ENCODE results near the gene MRPL46.
"Not testable (repeated sequence)": the region's sequence is repeated elsewhere in the genome, so short reads cannot be mapped to it uniquely, and the experiment has no call there.

MRPL46 gene

DNA sequence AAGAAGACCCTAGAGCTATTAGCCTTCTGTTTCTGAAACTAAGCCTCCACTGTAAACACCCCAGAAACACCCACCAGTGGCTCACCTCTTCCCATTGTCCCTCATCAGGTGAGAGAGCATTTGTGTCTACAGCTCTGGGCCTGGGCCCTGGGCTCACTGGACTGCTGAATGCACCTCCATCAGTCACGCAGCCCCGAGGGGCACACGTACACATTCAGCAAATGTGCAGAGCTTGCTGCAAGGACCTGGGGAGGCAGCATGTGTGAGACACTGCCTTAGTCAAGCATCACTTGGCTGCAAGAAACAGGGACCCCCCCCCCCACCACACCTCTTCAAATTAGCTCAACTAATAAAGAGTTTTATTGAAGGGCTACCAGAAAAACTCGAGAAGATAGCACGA is 29.0 kb downstream of the MRPL46 start:
- no peak for DNase-seq

DNA sequence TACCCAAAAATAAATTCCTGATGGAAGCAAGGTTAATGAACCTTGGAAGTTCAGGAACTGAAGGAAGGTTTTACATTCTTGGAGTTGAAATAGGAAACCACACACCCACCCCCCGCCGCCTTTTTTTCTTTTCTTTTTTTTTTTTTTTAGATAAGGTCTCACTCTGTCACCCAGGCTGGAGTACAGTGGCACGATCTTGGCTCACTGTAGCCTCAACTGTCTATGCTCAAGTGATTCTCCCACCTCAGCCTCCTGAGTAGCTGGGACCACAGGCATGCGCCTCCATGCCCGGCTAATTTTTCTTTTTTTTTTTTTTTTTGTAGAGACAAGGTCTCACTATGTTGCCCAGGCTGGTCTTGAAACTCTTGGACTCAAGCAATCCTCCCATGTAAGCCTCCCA is 33.1 kb downstream of the MRPL46 start:
- not testable (repeated sequence) for DNase-seq

DNA sequence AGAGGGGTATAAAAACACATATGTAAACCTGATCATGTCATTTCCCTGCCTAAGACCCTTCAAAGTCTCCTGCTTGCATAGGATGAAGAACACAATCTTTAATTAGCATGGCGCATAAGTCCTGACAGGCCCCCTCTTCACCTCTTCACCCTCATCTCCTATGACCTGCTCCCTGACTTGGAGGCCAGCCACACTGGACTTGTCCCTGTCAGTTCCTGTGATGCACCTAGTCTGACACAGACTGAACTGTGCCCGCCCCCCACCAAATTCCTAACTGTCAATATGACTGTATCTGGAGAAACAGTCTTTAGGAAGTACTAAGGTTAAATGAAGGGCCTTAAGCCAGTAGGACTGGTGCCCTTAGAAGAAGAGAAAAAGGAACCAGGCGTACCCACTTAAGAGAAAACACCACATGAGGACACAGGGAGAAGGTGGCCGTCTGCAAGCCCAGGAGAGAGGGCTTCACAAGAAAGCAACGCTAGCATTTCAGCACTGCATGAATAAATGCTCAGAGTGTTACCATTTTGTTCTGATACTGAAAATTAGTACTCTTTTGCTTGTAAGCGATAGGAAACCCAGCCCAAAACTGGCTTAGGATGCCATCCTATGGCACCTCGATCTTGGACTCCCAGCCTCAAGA is 34.0 kb downstream of the MRPL46 start:
- DNase-seq, result no peak

DNA sequence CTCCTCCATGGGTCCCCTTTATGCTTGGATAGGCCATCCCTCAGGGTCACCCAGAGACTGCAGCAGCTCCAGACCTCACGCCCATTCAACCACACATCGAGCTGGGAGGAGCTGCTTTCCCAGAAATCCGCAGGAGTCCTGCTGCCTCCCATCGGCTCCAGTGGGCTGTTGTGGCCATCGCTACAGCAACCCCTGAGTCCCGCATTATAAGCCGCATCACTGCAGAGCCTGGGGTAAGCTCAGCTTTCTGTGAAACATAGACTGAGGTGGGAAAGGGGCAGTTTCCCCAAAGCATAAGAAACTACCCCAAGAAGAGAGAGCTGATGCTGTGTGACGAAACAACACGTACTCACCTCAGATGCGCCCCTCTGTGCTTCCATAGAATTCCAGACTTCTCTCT is 35.7 kb downstream of the MRPL46 start:
- no peak for DNase-seq

DNA sequence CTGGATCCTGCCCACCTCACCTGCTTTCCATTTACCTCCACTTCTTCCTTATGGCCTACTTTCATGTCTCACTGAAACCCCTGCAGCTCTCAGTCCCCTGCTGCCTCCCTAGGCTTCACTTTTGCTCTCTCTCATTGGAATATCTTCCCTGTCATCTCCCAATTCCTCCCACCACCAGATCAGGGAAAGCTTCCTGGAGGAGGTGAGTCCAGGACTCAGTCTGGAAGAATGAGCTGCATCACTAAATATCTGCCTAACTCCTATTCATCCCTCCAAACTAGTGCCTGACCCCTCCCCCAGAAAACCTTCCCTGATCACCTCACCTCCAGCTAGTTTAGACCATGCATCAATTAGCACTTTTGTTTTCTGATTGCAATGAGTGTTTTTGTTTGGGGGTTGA is 37.1 kb downstream of the MRPL46 start:
- no peak for DNase-seq

- no peak for DNase-seq
These were observed 38.2 kb downstream of the MRPL46 start for GRCh38 chr15:88428805-88429605.

DNA sequence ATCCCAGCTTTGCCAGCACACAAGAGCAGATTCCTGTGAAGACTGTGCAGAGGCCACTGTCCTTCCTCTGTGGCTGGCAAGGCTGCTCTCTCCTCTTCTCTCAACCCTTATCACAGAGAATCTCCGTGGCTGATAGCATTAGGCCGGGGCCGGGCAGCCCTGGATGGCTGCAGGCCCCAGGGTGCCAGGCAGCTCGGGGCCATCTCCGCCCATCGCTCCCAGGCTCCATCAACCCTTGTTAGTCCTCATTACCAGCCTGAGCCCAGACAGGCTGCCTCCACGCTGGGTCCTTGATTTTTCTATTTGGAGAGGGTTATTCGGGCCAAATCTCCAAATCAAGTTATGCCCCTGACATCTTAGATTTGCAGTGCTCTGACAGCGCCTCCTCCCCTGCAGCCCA is 39.1 kb downstream of the MRPL46 start:
- DNase-seq, result no peak

- no peak for DNase-seq
These were observed 40.9 kb downstream of the MRPL46 start for GRCh38 chr15:88426304-88426703.

- DNase-seq, result no peak
These were observed 43.9 kb downstream of the MRPL46 start for GRCh38 chr15:88423331-88423730.

DNA sequence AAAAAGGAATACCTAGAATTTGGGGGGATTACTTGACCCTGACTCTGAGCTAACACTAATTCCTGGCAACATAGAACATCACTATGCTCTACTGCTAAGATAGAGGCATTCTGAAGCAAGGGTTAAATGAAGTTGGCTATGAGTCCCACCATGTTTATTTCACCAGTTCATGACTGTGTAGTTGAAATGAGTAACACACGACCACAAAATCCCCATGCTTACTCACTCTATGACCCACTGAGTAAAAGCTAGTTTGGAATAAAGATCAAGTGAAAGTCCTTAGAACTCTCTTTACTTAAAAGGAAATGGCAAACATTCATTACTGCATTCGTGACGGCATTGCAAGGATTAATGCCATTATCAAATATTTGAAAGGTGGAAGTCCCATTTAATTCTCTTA is 47.4 kb downstream of the MRPL46 start:
- no peak for DNase-seq
